ENCODE results near the gene PLCL2.

Gene PLCL2

GRCh38 chr3:17044855-17045254 is 160.1 kb downstream of the PLCL2 start:
- no peak for DNase-seq (ENCODE audit: low spot score)

- no peak for DNase-seq (ENCODE audit: low spot score)
Observed at GRCh38 chr3:17045705-17046104, 160.9 kb downstream of the PLCL2 start.

- DNase-seq (ENCODE audit: low spot score), result no peak
Observed at GRCh38 chr3:17046623-17047022, 161.9 kb downstream of the PLCL2 start.

GRCh38 chr3:17047162-17047561 is 162.4 kb downstream of the PLCL2 start:
- DNase-seq (ENCODE audit: low spot score), result no peak

- no peak for DNase-seq (ENCODE audit: low spot score)
Observed at GRCh38 chr3:17047894-17048293, 163.1 kb downstream of the PLCL2 start.

GRCh38 chr3:17050071-17050470 is 165.3 kb downstream of the PLCL2 start:
- no peak for DNase-seq (ENCODE audit: low spot score)

GRCh38 chr3:17050506-17050905 is 165.8 kb downstream of the PLCL2 start:
- DNase-seq (ENCODE audit: low spot score), result no peak

GRCh38 chr3:17052363-17052762 is 167.6 kb downstream of the PLCL2 start:
- DNase-seq (ENCODE audit: low spot score), result no peak

- DNase-seq (ENCODE audit: low spot score), result no peak
Observed at GRCh38 chr3:17054301-17054981, 169.7 kb downstream of the PLCL2 start.

- DNase-seq (ENCODE audit: low spot score), result no peak
Observed at GRCh38 chr3:17054982-17055343, 170.2 kb downstream of the PLCL2 start.

- no peak for DNase-seq (ENCODE audit: low spot score)
Observed at GRCh38 chr3:17055374-17056276, 170.9 kb downstream of the PLCL2 start.

- DNase-seq (ENCODE audit: low spot score), result no peak
Observed at GRCh38 chr3:17057321-17057720, 172.6 kb downstream of the PLCL2 start.

GRCh38 chr3:17059989-17060550 is 175.3 kb downstream of the PLCL2 start:
- no peak for DNase-seq (ENCODE audit: low spot score)

- no peak for DNase-seq (ENCODE audit: low spot score)
Observed at GRCh38 chr3:17061005-17061404, 176.2 kb downstream of the PLCL2 start.

- no peak for DNase-seq (ENCODE audit: low spot score)
Observed at GRCh38 chr3:17062736-17063135, 178.0 kb downstream of the PLCL2 start.

GRCh38 chr3:17063596-17063995 is 178.8 kb downstream of the PLCL2 start:
- DNase-seq (ENCODE audit: low spot score), result no peak

- DNase-seq (ENCODE audit: low spot score), result no peak
Observed at GRCh38 chr3:17065315-17065714, 180.6 kb downstream of the PLCL2 start.

- DNase-seq (ENCODE audit: low spot score), result no peak
Observed at GRCh38 chr3:17065881-17066280, 181.1 kb downstream of the PLCL2 start.

- no peak for DNase-seq (ENCODE audit: low spot score)
Observed at GRCh38 chr3:17069754-17070153, 185.0 kb downstream of the PLCL2 start.

- no peak for DNase-seq (ENCODE audit: low spot score)
Observed at GRCh38 chr3:17070161-17070959, 185.6 kb downstream of the PLCL2 start.

- DNase-seq (ENCODE audit: low spot score), result no peak
Observed at GRCh38 chr3:17074559-17074958, 189.8 kb downstream of the PLCL2 start.

- DNase-seq (ENCODE audit: low spot score), result no peak
Observed at GRCh38 chr3:17075358-17075757, 190.6 kb downstream of the PLCL2 start.
